Parathyroid adenoma (tissue), 2 donors: ENCODE results near the gene ATP13A3.

Experiments
- H2AFZ ChIP-seq: fragments of 300-600 bp; sonication (generic); one replicate; pipeline ENCODE4 v1.7.0; 2017; ENCODE audit warnings: antibody characterized with exemption, mild to moderate bottlenecking
- H3K27ac ChIP-seq: fragments of 300-600 bp; sonication (generic); one replicate; pipeline ENCODE4 v1.7.0; 2017
- H3K27me3 ChIP-seq: fragments of 300-600 bp; sonication (generic); one replicate; pipeline ENCODE4 v1.7.0; 2017; ENCODE audit warnings: low read length; ENCODE audit not compliant: control insufficient read depth, insufficient read depth
- H3K36me3 ChIP-seq: fragments of 300-600 bp; sonication (generic); one replicate; pipeline ENCODE4 v1.7.0; 2017; ENCODE audit warnings: low read length; ENCODE audit not compliant: control insufficient read depth, insufficient read depth
- H3K4me1 ChIP-seq: fragments of 300-600 bp; sonication (generic); one replicate; pipeline ENCODE4 v1.7.0; 2017; ENCODE audit warnings: control low read depth
- H3K4me2 ChIP-seq: fragments of 300-600 bp; sonication (generic); one replicate; pipeline ENCODE4 v1.7.0; 2017; ENCODE audit warnings: low read length
- H3K4me3 ChIP-seq: fragments of 300-600 bp; sonication (generic); one replicate; pipeline ENCODE4 v1.7.0; 2017; ENCODE audit warnings: low read depth, low read length
- H3K79me2 ChIP-seq: fragments of 300-600 bp; sonication (generic); one replicate; pipeline ENCODE4 v1.7.0; 2017; ENCODE audit warnings: control low read depth
- H3K9ac ChIP-seq: fragments of 300-600 bp; sonication (generic); one replicate; pipeline ENCODE4 v1.7.0; 2017; ENCODE audit warnings: mild to moderate bottlenecking
- H3K9me3 ChIP-seq: fragments of 300-600 bp; sonication (generic); one replicate; pipeline ENCODE4 v1.7.0; 2017; ENCODE audit warnings: low read length; ENCODE audit not compliant: control insufficient read depth
- TF ChIP-seq, protein P1 (sequence below): fragments of 300-600 bp; sonication (generic); IDR thresholded peaks from one replicate; pipeline ENCODE4 v1.7.0; 2017; ENCODE audit warnings: antibody characterized with exemption, mild to moderate bottlenecking
- donor health status: primary hyperparathyroidism.

ATP13A3 gene

DNA sequence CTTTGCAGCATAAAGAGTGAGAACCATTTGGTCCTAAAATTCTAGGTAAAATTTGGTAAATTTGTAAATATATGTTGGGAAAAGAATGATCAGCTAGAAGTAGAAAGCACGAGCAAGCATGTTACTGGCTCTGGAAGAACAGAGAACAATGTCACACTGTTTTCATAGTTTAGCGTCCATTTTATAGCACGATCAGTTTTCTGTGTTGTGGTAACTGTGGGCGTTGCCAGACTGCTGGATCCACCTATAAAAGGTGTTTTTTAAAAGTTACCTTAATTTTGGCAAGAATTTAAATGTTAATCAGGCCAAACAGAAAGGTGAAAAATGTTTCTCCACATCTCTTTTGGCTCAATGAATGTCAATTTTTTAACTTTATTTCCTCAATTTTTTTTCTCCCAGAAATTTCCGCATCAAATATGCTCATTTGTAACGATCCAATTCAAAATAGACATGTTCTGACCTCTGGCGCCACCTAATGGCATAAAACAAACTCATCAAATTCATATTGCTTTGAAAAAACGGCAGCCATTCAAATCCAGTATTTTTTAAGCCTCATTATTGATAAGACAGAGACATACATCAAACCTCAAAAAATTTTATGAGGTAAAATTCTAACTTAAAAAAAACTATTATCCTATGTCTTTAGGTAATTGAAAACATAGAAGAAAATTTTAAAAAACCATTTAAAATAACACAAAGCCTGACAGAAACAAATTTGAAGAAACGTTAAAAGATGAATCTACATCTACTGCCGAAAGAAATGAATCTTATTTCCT is 82.2 kb downstream of the ATP13A3 start:
- Histone ChIP-seq H3K4me2 (no peak overlapping the region), H3K79me2 (no peaks in the 10 kb centered on the region), H3K27me3 (no peaks in the 10 kb centered on the region), H3K9me3 (no peaks in the 10 kb centered on the region), H3K9ac (no peak overlapping the region), H3K36me3 (no peaks in the 10 kb centered on the region), H3K4me1 (no peaks in the 10 kb centered on the region), H2AFZ (no peak overlapping the region), H3K4me3 (no peak overlapping the region), H3K27ac (no peak overlapping the region)
- TF ChIP-seq, protein P1, sequence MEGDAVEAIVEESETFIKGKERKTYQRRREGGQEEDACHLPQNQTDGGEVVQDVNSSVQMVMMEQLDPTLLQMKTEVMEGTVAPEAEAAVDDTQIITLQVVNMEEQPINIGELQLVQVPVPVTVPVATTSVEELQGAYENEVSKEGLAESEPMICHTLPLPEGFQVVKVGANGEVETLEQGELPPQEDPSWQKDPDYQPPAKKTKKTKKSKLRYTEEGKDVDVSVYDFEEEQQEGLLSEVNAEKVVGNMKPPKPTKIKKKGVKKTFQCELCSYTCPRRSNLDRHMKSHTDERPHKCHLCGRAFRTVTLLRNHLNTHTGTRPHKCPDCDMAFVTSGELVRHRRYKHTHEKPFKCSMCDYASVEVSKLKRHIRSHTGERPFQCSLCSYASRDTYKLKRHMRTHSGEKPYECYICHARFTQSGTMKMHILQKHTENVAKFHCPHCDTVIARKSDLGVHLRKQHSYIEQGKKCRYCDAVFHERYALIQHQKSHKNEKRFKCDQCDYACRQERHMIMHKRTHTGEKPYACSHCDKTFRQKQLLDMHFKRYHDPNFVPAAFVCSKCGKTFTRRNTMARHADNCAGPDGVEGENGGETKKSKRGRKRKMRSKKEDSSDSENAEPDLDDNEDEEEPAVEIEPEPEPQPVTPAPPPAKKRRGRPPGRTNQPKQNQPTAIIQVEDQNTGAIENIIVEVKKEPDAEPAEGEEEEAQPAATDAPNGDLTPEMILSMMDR = peak; percentile 67

DNA sequence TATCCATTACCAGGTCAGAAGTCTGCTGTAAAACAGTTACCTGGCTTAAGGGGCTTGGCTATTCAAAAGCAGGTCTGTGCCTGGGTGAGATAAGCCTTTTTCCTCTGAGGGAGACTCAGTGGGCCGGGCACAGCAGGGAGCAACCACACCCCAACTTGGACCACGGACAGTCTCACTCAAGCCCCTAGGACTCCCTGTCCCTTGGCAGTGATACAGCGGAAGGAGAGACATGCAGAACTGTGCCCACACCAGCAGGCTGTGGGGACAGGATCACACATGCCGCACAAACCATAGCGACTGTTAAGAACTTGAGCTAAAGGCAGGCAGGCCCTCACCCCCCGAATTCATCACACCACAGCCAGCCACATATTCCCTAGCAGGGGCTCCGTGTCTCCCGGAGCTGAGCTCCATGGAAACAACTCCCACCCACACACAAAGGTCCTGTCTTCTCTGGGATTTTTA is 84.9 kb downstream of the ATP13A3 start:
- Histone ChIP-seq H3K9ac (no peak overlapping the region), H3K27me3 (no peaks in the 10 kb centered on the region), H3K4me2 (no peak overlapping the region), H3K79me2 (no peaks in the 10 kb centered on the region), H3K4me1 (no peaks in the 10 kb centered on the region), H3K9me3 (no peaks in the 10 kb centered on the region), H2AFZ (no peak overlapping the region), H3K36me3 (no peaks in the 10 kb centered on the region), H3K4me3 (no peak overlapping the region), H3K27ac (no peak overlapping the region)
- TF ChIP-seq, protein P1 = no peak

DNA sequence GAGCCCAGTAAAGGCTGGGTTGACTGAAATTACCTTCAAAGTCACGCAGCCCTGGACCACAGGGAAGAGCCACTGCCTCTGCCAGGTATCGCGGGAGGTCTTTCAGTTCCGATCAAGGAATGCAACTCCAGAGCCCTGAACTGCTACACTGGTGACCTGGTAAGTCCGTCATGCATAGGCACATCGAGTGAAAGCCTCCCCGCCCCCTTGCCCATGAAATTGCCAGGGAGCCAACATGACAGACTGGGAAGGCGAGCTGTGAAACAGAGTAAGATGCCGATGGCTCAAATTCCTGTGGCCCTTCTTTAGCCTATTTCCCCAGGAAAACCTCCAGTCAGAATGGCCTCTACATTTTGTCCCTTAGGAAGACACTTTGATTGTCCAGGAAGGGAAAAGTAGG is 85.5 kb downstream of the ATP13A3 start:
- no peaks in the 10 kb centered on the region for H3K79me2 ChIP-seq
- H3K4me2 ChIP-seq = no peak overlapping the region
- no peak overlapping the region for H3K4me3 ChIP-seq
- no peak overlapping the region for H2AFZ ChIP-seq
- H3K9ac ChIP-seq = no peak overlapping the region
- H3K27ac ChIP-seq = no peak overlapping the region
- TF ChIP-seq, protein P1 = no peak
- H3K9me3 ChIP-seq = no peaks in the 10 kb centered on the region
- H3K4me1 ChIP-seq = no peaks in the 10 kb centered on the region
- no peaks in the 10 kb centered on the region for H3K27me3 ChIP-seq
- no peaks in the 10 kb centered on the region for H3K36me3 ChIP-seq

DNA sequence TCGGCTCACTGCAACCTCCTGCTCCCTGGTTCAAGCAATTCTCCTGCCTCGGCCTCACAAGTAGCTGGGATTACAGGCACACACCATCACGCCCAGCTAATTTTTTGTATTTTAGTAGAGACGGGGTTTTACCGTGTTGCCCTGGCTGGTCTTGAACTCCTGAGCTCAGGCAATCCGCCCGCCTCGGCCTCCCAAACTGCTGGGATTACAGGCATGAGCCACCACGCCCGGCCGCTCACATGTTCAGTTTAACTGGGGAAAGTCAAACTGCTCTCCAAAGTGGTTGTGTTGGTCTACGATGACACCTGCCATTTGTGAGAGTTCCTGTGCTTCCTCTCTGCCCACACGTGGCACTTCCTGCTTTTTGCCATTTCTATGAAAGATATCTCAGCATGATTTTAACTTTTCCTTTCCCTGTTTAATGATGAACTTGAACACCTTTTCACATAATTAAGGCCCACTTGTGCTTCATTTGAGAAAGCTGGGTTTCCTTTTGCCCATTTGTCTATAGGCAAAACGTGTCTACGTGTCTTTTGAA is 86.9 kb downstream of the ATP13A3 start:
- Histone ChIP-seq H3K4me1 (no peaks in the 10 kb centered on the region), H3K27ac (no peak overlapping the region), H3K9ac (no peak overlapping the region), H2AFZ (no peak overlapping the region), H3K36me3 (no peaks in the 10 kb centered on the region), H3K27me3 (no peaks in the 10 kb centered on the region), H3K79me2 (no peaks in the 10 kb centered on the region), H3K4me2 (no peak overlapping the region), H3K9me3 (no peaks in the 10 kb centered on the region), H3K4me3 (no peak overlapping the region)
- TF ChIP-seq, protein P1 = no peak

DNA sequence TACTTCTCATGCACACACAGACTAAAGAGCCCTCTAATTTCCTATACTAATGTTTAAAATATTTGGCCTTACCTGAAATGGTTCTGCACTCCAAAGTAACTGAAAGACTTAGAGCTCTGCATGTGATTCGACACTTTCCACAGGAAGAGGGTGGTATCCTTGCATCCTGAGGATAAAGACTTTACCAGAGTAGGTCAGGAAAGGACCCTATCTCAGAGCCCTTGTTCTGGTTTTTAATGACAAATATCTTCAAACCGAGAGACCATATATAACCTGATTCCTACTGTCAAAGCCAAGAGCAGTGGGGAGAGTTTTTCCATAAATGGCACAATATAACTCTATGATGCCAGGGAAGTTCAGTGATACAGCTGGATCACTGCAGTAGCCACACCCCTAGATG is 87.6 kb downstream of the ATP13A3 start, which contains the start of gene GP5:
Gene GP5 (minus strand): TSS at position 101 of the 400 bp plus-strand sequence. CDS start 984 bp downstream, outside the sequence.
- no peaks in the 10 kb centered on the region for H3K4me1 ChIP-seq
- no peak within 1 kb of the TSS for H2AFZ ChIP-seq
- H3K79me2 ChIP-seq = no peaks in the 10 kb centered on the region
- H3K27me3 ChIP-seq = no peaks in the 10 kb centered on the region
- H3K4me2 ChIP-seq = peak within 1 kb of the TSS; percentile 6
- H3K27ac ChIP-seq = no peak within 1 kb of the TSS
- H3K9ac ChIP-seq = no peak within 1 kb of the TSS
- TF ChIP-seq, protein P1 = no peak
- H3K9me3 ChIP-seq = no peaks in the 10 kb centered on the region
- no peak within 1 kb of the TSS for H3K4me3 ChIP-seq
- H3K36me3 ChIP-seq = no peaks in the 10 kb centered on the region
